Measurements from ENCODE around the gene CD83. TPM values are rescaled to one million over a fixed set of nuclear protein-coding genes. Genes with fewer than 3 reads are reported as not detected.
A peak's percentile ranks its signal among the peaks of the same experiment; 100 is the strongest.

The CD83 gene
- total and polyA plus RNA-seq, 2 of the 4 experiments (the other 2 are of a cell fraction) = 2.0 to 2.5 TPM

DNA sequence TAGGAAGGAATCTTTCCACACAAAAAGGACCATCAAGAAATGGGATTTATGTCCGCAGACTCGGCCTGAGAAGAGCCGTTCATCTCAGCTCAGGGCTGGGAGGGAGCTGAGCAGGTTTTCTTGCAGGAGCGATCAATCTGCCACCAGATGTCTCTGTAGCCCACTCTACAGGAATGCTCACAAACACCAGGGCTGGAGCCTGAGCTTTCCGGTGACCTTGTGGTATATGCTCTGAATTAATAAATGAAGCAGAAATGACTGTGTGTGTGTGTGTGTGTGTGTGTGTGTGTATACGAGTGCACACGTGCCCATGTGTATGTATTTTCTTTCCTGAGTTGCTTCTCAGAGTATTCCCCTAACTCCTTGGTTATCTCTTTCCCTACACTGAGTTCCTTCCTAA lies 12.0 kb downstream of the CD83 start:
- H3K9ac ChIP-seq (ENCODE audit: low read depth, low read length) = no peak overlapping the region
- no peaks in the 10 kb centered on the region for H3K79me1 ChIP-seq (ENCODE audit: low read depth in 1 of 2, low read length in 2 of 2)
- ATAC-seq (ENCODE audit: low read depth) (peak; percentile 99), DNase-seq (peak; percentile 80)
- no peak overlapping the region for H2BK15ac ChIP-seq (ENCODE audit: low read depth, low read length)
- no CpG with 5 or more reads among the region's 7 CpGs for WGBS, 2 experiments (ENCODE audit: extremely low coverage in 2 of 2, insufficient read length in 1 of 2)
- no peak overlapping the region for H3K14ac ChIP-seq (replicated peaks; ENCODE audit: low read depth, low read length)
- H4K20me1 ChIP-seq (ENCODE audit: insufficient read depth, low read length) = no peaks in the 10 kb centered on the region
- no peak overlapping the region for H2BK120ac ChIP-seq (ENCODE audit: low read depth, low read length)
- H3K9me1 ChIP-seq (ENCODE audit: insufficient read depth, low read length) = no peaks in the 10 kb centered on the region
- H2BK5ac ChIP-seq (ENCODE audit: low read depth, low read length, poor library complexity, severe bottlenecking) = no peak overlapping the region
- H3K4ac ChIP-seq (ENCODE audit: low read depth, low read length) = no peak overlapping the region
- no peak overlapping the region for H2AK9ac ChIP-seq (replicated peaks; ENCODE audit: low read depth, low read length, poor library complexity)
- ChIA-PET POLR2A (ENCODE audit: unreplicated experiment) (no interaction called here), CTCF (interaction anchor here (0.6 to 1.9 kb wide), 8 partner anchors 9 to 335 kb away, joined by 3 to 10 read pairs (median 4); no protein-coding TSS in a partner anchor)
- H4K91ac ChIP-seq (ENCODE audit: insufficient read depth, low read depth, low read length) = no peak overlapping the region
- no TSS peak for BruUV-seq (replicated peaks)
- no peaks in the 10 kb centered on the region for H3K27me3 ChIP-seq (ENCODE audit: control insufficient read depth, insufficient read depth, low read length)
- no peak overlapping the region for H3K4me3 ChIP-seq (ENCODE audit: insufficient read depth, low read depth, low read length)
- in situ Hi-C loops (cut with MboI; ENCODE audit: low sequenced_read_pairs) = no loop called here
- no peak overlapping the region for H3K56ac ChIP-seq (ENCODE audit: extremely low read depth, insufficient read depth, low read length)
- no peak overlapping the region for H4K8ac ChIP-seq (ENCODE audit: low read depth in 2 of 2, low read length in 2 of 2)
- no peaks in the 10 kb centered on the region for H3K9me3 ChIP-seq (ENCODE audit: control insufficient read depth, insufficient read depth, low read length)
- dilution Hi-C loops (cut with HindIII; ENCODE audit: low sequenced_read_pairs, unreplicated experiment) = no loop called here
- no peak overlapping the region for H3K18ac ChIP-seq (ENCODE audit: low read depth, low read length)
- H2AK5ac ChIP-seq (ENCODE audit: low read depth, low read length) = no peak overlapping the region
- TF ChIP-seq RCOR1 (IDR thresholded peaks at IDR 0.05; ENCODE audit: insufficient replicate concordance, low read length) (no peak), BHLHE40 (IDR thresholded peaks at IDR 0.05; ENCODE audit: low read depth, low read length) (peak; percentile 33; the same call in 1 of the 2 replicates), MXI1 (IDR thresholded peaks at IDR 0.05; ENCODE audit: borderline replicate concordance, low read depth, low read length) (no peak), RAD21 (IDR thresholded peaks at IDR 0.05; ENCODE audit: low read length) (peak; percentile 74), SMC3 (IDR thresholded peaks at IDR 0.05; ENCODE audit: low read depth, low read length) (peak; percentile 45), CTCF (conservative IDR thresholded peaks at IDR 0.05; ENCODE audit: low read depth, low read length) (peak; percentile 55)
- TF ChIP-seq, protein P1, sequence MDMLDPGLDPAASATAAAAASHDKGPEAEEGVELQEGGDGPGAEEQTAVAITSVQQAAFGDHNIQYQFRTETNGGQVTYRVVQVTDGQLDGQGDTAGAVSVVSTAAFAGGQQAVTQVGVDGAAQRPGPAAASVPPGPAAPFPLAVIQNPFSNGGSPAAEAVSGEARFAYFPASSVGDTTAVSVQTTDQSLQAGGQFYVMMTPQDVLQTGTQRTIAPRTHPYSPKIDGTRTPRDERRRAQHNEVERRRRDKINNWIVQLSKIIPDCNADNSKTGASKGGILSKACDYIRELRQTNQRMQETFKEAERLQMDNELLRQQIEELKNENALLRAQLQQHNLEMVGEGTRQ (IDR thresholded peaks at IDR 0.05; ENCODE audit: low read depth, low read length) = peak; percentile 18; the same call in 1 of the 2 replicates
- H4K5ac ChIP-seq (ENCODE audit: low read depth, low read length) = no peak overlapping the region
- no peak overlapping the region for H3K23ac ChIP-seq (ENCODE audit: low read depth, low read length)
- no peaks in the 10 kb centered on the region for H3K36me3 ChIP-seq (ENCODE audit: control insufficient read depth, insufficient read depth, low read length)
- no peak overlapping the region for H2AFZ ChIP-seq (replicated peaks; ENCODE audit: low read length, poor library complexity)
- no peak overlapping the region for H3K27ac ChIP-seq (ENCODE audit: insufficient read depth, low read length)
- no peak overlapping the region for H2BK20ac ChIP-seq (ENCODE audit: low read depth, low read length)
- intact Hi-C loops (cut with micrococcal nuclease) = loop anchor here (5.0 to 10.0 kb wide), 2 partner anchors 1365 to 1493 kb away; no protein-coding TSS in a partner anchor
- no peaks in the 10 kb centered on the region for H3K4me1 ChIP-seq (ENCODE audit: control insufficient read depth, insufficient read depth, low read length)
- no peak overlapping the region for H3K4me2 ChIP-seq (ENCODE audit: low read depth, low read length)

Measured in IMR-90 (cell line).